ENCODE data around the gene ZC3H14.

ZC3H14 gene

DNA sequence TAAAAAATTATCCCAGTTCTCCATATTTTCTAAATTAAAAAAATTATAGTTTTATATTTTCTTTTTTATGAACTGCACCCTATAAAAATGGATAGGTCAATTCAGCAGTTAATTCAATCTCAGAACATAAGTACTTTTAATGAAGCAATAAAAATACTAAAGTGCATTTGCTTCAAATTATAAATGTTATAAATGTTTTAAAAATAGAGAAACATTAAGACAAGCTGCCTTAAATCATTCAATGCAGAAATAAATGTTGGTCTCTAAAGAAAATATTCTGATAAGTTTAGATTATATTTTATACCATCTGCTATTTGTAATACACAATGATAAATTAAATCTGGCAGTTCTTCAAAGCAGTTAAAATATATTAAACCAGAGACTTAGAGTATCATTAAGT, 65.6 kb downstream of the ZC3H14 start:
- no peak overlapping the region for H3K4me3 ChIP-seq (ENCODE audit: low read depth, low read length)
- H3K4me1 ChIP-seq (ENCODE audit: control insufficient read depth, insufficient read depth, low read length) = 0 out of 2 replicates have a peak, but pooled peaks cover 2% of the 10 kb centered on the region
- H3K9me3 ChIP-seq (ENCODE audit: control insufficient read depth, insufficient read depth, low read length) = no peaks in the 10 kb centered on the region
- H3K27ac ChIP-seq (ENCODE audit: low read depth, low read length) = no peak overlapping the region
- no peaks in the 10 kb centered on the region for H3K36me3 ChIP-seq (ENCODE audit: control insufficient read depth, insufficient read depth, low read length)
- no peaks in the 10 kb centered on the region for H3K27me3 ChIP-seq (ENCODE audit: control insufficient read depth, insufficient read depth, low read length)
- no peak overlapping the region for H3K9ac ChIP-seq (ENCODE audit: low read depth, low read length)

DNA sequence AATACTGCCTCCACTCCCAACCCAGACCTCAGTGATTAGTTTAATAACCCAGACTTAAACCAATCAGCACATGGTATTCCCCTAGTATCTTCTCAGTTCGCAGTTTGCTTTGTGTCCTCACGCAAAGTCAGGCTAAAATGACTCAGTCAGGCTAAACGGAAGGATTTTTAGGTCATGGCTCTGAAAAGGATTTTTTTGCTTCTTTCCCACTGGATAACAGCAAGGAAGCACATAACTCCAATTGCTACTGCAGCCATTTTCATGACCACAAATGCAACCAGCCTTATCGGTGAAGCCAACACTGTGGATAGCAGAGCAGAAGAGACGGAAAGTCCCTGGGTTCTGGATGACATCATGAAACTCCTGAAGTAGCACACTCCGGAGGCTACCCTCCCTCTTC, 67.7 kb downstream of the ZC3H14 start:
- Histone ChIP-seq H3K36me3 (ENCODE audit: control insufficient read depth, insufficient read depth, low read length) (no peaks in the 10 kb centered on the region), H3K9ac (ENCODE audit: low read depth, low read length) (no peak overlapping the region), H3K4me1 (ENCODE audit: control insufficient read depth, insufficient read depth, low read length) (0 out of 2 replicates have a peak, but pooled peaks cover 2% of the 10 kb centered on the region), H3K9me3 (ENCODE audit: control insufficient read depth, insufficient read depth, low read length) (no peaks in the 10 kb centered on the region), H3K27ac (ENCODE audit: low read depth, low read length) (no peak overlapping the region), H3K27me3 (ENCODE audit: control insufficient read depth, insufficient read depth, low read length) (no peaks in the 10 kb centered on the region), H3K4me3 (ENCODE audit: low read depth, low read length) (no peak overlapping the region)

GRCh38 chr14:88631091-88631490, 68.3 kb downstream of the ZC3H14 start:
- Histone ChIP-seq H3K4me1 (ENCODE audit: control insufficient read depth, insufficient read depth, low read length) (0 out of 2 replicates have a peak, but pooled peaks cover 2% of the 10 kb centered on the region), H3K36me3 (ENCODE audit: control insufficient read depth, insufficient read depth, low read length) (no peaks in the 10 kb centered on the region), H3K27me3 (ENCODE audit: control insufficient read depth, insufficient read depth, low read length) (no peaks in the 10 kb centered on the region), H3K9me3 (ENCODE audit: control insufficient read depth, insufficient read depth, low read length) (no peaks in the 10 kb centered on the region), H3K27ac (ENCODE audit: low read depth, low read length) (no peak overlapping the region), H3K4me3 (ENCODE audit: low read depth, low read length) (no peak overlapping the region), H3K9ac (ENCODE audit: low read depth, low read length) (no peak overlapping the region)

GRCh38 chr14:88632512-88632911, 69.7 kb downstream of the ZC3H14 start:
- no peaks in the 10 kb centered on the region for H3K36me3 ChIP-seq (ENCODE audit: control insufficient read depth, insufficient read depth, low read length)

DNA sequence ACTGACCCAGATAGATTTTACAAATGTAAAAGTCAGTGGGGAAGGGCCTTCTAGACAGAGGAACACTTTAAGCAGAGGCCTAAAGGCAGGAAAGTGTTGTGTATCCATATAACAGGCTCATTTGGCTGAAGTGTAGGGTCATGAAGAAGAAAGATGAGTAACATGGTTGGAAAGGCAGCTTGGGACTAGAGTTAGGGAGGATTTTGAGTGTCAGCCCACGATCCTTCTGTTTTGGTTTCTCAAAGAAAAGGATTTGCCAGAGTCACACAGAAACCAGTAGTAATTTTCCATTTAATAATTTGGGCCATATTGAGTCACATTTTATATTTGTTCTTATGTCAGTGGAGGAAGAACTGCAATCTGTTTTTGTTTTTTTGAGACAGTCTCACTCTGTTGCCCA, 76.4 kb downstream of the ZC3H14 start:
- Histone ChIP-seq H3K27me3 (ENCODE audit: control insufficient read depth, insufficient read depth, low read length) (no peaks in the 10 kb centered on the region), H3K27ac (ENCODE audit: low read depth, low read length) (no peak overlapping the region), H3K36me3 (ENCODE audit: control insufficient read depth, insufficient read depth, low read length) (no peaks in the 10 kb centered on the region), H3K4me3 (ENCODE audit: low read depth, low read length) (no peak overlapping the region), H3K9ac (ENCODE audit: low read depth, low read length) (no peak overlapping the region), H3K9me3 (ENCODE audit: control insufficient read depth, insufficient read depth, low read length) (no peaks in the 10 kb centered on the region), H3K4me1 (ENCODE audit: control insufficient read depth, insufficient read depth, low read length) (no peaks in the 10 kb centered on the region)

More at GRCh38 chr14:88632512-88632911, 69.7 kb downstream of the ZC3H14 start:
- no peaks in the 10 kb centered on the region for H3K9me3 ChIP-seq (ENCODE audit: control insufficient read depth, insufficient read depth, low read length)
- H3K4me3 ChIP-seq (ENCODE audit: low read depth, low read length) = no peak overlapping the region
- 0 out of 2 replicates have a peak, but pooled peaks cover 2% of the 10 kb centered on the region for H3K4me1 ChIP-seq (ENCODE audit: control insufficient read depth, insufficient read depth, low read length)
- no peaks in the 10 kb centered on the region for H3K27me3 ChIP-seq (ENCODE audit: control insufficient read depth, insufficient read depth, low read length)
- H3K9ac ChIP-seq (ENCODE audit: low read depth, low read length) = no peak overlapping the region
- no peak overlapping the region for H3K27ac ChIP-seq (ENCODE audit: low read depth, low read length)

GRCh38 chr14:88660056-88660455, 97.2 kb downstream of the ZC3H14 start:
- Histone ChIP-seq H3K9me3 (ENCODE audit: control insufficient read depth, insufficient read depth, low read length) (no peaks in the 10 kb centered on the region), H3K9ac (ENCODE audit: low read depth, low read length) (no peak overlapping the region), H3K27me3 (ENCODE audit: control insufficient read depth, insufficient read depth, low read length) (no peaks in the 10 kb centered on the region), H3K4me3 (ENCODE audit: low read depth, low read length) (no peak overlapping the region), H3K36me3 (ENCODE audit: control insufficient read depth, insufficient read depth, low read length) (no peaks in the 10 kb centered on the region), H3K4me1 (ENCODE audit: control insufficient read depth, insufficient read depth, low read length) (no peaks in the 10 kb centered on the region), H3K27ac (ENCODE audit: low read depth, low read length) (no peak overlapping the region)

GRCh38 chr14:88667555-88668273, 104.9 kb downstream of the ZC3H14 start:
- Histone ChIP-seq H3K9me3 (ENCODE audit: control insufficient read depth, insufficient read depth, low read length) (no peaks in the 10 kb centered on the region), H3K9ac (ENCODE audit: low read depth, low read length) (no peak overlapping the region), H3K27me3 (ENCODE audit: control insufficient read depth, insufficient read depth, low read length) (no peaks in the 10 kb centered on the region), H3K4me3 (ENCODE audit: low read depth, low read length) (no peak overlapping the region), H3K27ac (ENCODE audit: low read depth, low read length) (no peak overlapping the region), H3K4me1 (ENCODE audit: control insufficient read depth, insufficient read depth, low read length) (no peaks in the 10 kb centered on the region), H3K36me3 (ENCODE audit: control insufficient read depth, insufficient read depth, low read length) (no peaks in the 10 kb centered on the region)

DNA sequence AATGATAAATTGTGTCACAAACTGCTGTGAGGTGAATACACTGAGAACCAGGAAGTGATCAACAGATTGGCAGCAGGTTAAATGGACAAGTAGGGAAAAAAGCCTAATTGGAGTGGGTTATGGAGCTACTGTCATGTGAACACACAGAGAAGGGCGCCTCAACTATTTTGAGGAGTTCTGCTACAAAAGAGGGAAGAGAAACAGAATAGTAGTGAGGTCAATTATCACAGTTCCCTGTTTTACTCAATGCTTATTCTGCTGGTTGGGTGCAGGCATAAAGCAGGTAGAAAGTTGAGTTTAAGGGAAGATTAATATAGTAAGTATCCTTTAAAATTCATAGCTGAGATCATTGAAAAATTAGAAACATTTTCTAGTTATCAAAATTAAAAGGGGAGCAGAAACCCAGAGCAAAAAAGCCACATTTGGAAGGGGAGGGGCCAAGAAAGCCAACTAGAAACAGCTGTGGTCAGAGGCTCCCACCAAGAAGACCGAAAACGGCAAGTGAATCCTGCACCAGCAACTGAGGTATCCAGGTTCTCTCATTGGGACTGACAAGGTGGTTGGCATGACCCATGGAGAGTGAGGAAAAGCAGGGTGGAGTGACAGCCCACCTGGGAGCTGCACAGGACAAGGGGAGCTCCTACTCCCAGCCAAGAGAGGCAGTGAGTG, 105.7 kb downstream of the ZC3H14 start:
- Histone ChIP-seq H3K27me3 (ENCODE audit: control insufficient read depth, insufficient read depth, low read length) (no peaks in the 10 kb centered on the region), H3K27ac (ENCODE audit: low read depth, low read length) (no peak overlapping the region), H3K9me3 (ENCODE audit: control insufficient read depth, insufficient read depth, low read length) (no peaks in the 10 kb centered on the region), H3K9ac (ENCODE audit: low read depth, low read length) (no peak overlapping the region), H3K4me1 (ENCODE audit: control insufficient read depth, insufficient read depth, low read length) (no peaks in the 10 kb centered on the region), H3K4me3 (ENCODE audit: low read depth, low read length) (no peak overlapping the region), H3K36me3 (ENCODE audit: control insufficient read depth, insufficient read depth, low read length) (no peaks in the 10 kb centered on the region)

DNA sequence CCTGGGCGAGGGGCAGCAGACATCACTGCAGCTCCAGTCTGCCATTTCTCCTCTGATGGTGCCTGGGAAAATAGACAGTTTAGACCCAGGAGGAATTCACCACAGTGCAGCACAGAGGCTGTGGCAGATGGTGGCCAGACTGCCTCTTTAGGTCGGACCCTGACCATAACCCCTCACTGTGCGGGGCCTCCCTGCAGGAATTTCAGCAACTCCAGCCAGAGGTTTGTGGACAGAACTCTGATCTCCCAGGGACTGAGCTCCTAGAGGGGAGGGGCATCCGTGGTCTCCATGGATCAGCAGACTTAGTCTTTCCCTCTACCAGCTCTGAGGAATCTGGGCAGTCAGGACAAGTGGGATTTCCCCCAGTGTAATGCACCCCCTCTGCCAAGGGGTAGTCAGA, 106.5 kb downstream of the ZC3H14 start:
- H3K4me1 ChIP-seq (ENCODE audit: control insufficient read depth, insufficient read depth, low read length) = no peaks in the 10 kb centered on the region
- H3K4me3 ChIP-seq (ENCODE audit: low read depth, low read length) = no peak overlapping the region
- H3K27me3 ChIP-seq (ENCODE audit: control insufficient read depth, insufficient read depth, low read length) = no peaks in the 10 kb centered on the region
- H3K27ac ChIP-seq (ENCODE audit: low read depth, low read length) = no peak overlapping the region
- H3K9me3 ChIP-seq (ENCODE audit: control insufficient read depth, insufficient read depth, low read length) = no peaks in the 10 kb centered on the region
- H3K36me3 ChIP-seq (ENCODE audit: control insufficient read depth, insufficient read depth, low read length) = no peaks in the 10 kb centered on the region
- H3K9ac ChIP-seq (ENCODE audit: low read depth, low read length) = no peak overlapping the region
